Gastroesophageal sphincter (tissue), 3 donors: Measurements from ENCODE around the gene HDAC8.
"Not testable (repeated sequence)": the region's sequence is repeated elsewhere in the genome, so short reads cannot be mapped to it uniquely, and the experiment has no call there.

Source experiments
- CTCF ChIP-seq, 4 experiments: fragments of 200-600 bp in 2 of 4; fragments of 450-650 bp in 2 of 4; sonication (generic) in 1 of 4; IDR thresholded peaks; one replicate each; pipeline ENCODE4 v1.5.1; 2017 to 2019; ENCODE audit warnings: antibody characterized with exemption in 4 of 4, mild to moderate bottlenecking in 2 of 4, moderate library complexity in 2 of 4
- EP300 ChIP-seq: sonication (generic); formaldehyde crosslinking; IDR thresholded peaks from one replicate; pipeline ENCODE4 v1.6.1; 2017; ENCODE audit warnings: antibody characterized with exemption, mild to moderate bottlenecking
- POLR2AphosphoS5 ChIP-seq: sonication (generic); formaldehyde crosslinking; IDR thresholded peaks from one replicate; pipeline ENCODE4 v1.6.1; 2017; ENCODE audit warnings: antibody characterized with exemption

GRCh38 chrX:72552443-72552842, 20.2 kb downstream of the HDAC8 start:
- not testable (repeated sequence) for TF ChIP-seq CTCF (IDR thresholded peaks at IDR 0.05); EP300; POLR2AphosphoS5
